GM21723 (cell line): ENCODE measurements around the gene ST6GALNAC2.

Source experiments
- ATAC-seq: cut with Tn5 transposase; IDR thresholded peaks from one replicate; pipeline ENCODE4 v1.9.1; 2021; ENCODE audit warnings: mild to moderate bottlenecking, moderate library complexity; ENCODE audit not compliant: unreplicated experiment

The ST6GALNAC2 gene

GRCh38 chr17:76556765-76557367 lies 28.8 kb downstream of the ST6GALNAC2 start:
- ATAC-seq: peak; percentile 24

- ATAC-seq: no peak
Measured at GRCh38 chr17:76554131-76554530, 31.5 kb downstream of the ST6GALNAC2 start.

GRCh38 chr17:76553178-76553908 lies 32.3 kb downstream of the ST6GALNAC2 start:
- ATAC-seq: no peak

GRCh38 chr17:76551685-76552084 lies 34.0 kb downstream of the ST6GALNAC2 start:
- ATAC-seq: no peak

GRCh38 chr17:76550712-76551615 lies 34.7 kb downstream of the ST6GALNAC2 start:
- no peak for ATAC-seq

GRCh38 chr17:76549539-76549938 lies 36.1 kb downstream of the ST6GALNAC2 start:
- ATAC-seq: no peak

GRCh38 chr17:76549215-76549518 lies 36.5 kb downstream of the ST6GALNAC2 start:
- ATAC-seq: no peak

GRCh38 chr17:76548378-76549214 lies 37.1 kb downstream of the ST6GALNAC2 start:
- no peak for ATAC-seq

- no peak for ATAC-seq
Measured at GRCh38 chr17:76547642-76548202, 37.9 kb downstream of the ST6GALNAC2 start.

- no peak for ATAC-seq
Measured at GRCh38 chr17:76547183-76547641, 38.4 kb downstream of the ST6GALNAC2 start.

GRCh38 chr17:76546556-76547182 lies 39.0 kb downstream of the ST6GALNAC2 start:
- ATAC-seq: no peak

- ATAC-seq: no peak
Measured at GRCh38 chr17:76545918-76546555, 39.6 kb downstream of the ST6GALNAC2 start.

GRCh38 chr17:76544546-76545365 lies 40.9 kb downstream of the ST6GALNAC2 start:
- ATAC-seq: no peak

GRCh38 chr17:76543826-76544545 lies 41.7 kb downstream of the ST6GALNAC2 start:
- ATAC-seq: no peak

GRCh38 chr17:76543482-76543825 lies 42.2 kb downstream of the ST6GALNAC2 start:
- ATAC-seq: no peak

GRCh38 chr17:76542984-76543383 lies 42.7 kb downstream of the ST6GALNAC2 start:
- ATAC-seq: no peak

GRCh38 chr17:76542566-76542971 lies 43.1 kb downstream of the ST6GALNAC2 start:
- ATAC-seq: no peak
